HS-27A (cell line): ENCODE measurements around the gene COL6A6.
"Not testable (repeated sequence)": the region's sequence is repeated elsewhere in the genome, so short reads cannot be mapped to it uniquely, and the experiment has no call there.

Experiments
- DNase-seq: peaks from one replicate; pipeline ENCODE4 v3.0.0-alpha.2; 2012; ENCODE audit warnings: low read depth, missing footprints

COL6A6 gene

DNA sequence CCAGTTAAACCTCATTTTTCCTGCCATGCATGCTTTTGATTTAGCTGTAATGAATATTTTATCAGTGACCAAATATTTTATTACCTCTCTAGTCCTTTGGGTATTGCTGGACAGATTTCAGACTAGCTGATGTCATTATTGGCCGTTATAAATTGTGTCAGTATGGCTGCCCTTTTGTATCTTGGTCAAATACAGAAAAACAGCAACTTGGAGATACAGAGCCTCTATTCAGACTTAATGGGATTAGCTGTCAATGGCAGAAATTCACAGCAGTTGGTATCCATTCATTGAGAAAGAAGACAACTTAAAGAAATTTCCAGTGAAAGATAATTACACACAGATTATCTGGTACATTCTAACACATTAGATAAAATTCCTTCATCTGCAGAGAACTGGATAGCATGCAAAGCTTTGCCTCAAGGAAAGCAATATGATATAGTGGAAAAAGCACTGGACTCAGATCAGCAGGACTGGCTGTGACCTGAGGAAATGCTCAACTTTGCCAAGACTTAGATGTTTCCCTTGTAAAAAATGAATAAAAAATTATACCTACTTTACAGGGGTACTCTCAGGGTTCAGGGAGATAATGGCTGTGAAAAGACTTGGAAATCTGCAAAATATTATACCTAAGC, 20.8 kb downstream of the COL6A6 start:
- no peak for DNase-seq

DNA sequence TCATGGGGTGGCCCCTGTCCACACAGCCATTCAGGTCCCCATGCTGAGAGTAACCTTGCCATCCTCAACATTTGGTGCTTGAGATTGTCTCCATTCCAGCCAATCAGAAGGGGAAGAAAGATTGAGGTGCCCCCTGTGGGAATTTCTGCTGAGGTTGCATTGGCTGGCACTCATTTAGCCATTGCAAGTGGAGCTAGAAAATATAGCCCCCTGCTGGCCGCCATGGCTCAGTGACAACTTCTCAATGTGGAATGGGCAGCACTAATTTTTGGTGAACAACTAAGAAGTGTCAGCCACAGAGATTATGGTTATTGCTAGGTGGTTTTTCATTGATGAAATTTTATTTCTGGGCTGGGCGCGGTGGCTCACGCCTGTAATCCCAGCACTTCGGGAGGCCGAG, 22.0 kb downstream of the COL6A6 start:
- DNase-seq: no peak

DNA sequence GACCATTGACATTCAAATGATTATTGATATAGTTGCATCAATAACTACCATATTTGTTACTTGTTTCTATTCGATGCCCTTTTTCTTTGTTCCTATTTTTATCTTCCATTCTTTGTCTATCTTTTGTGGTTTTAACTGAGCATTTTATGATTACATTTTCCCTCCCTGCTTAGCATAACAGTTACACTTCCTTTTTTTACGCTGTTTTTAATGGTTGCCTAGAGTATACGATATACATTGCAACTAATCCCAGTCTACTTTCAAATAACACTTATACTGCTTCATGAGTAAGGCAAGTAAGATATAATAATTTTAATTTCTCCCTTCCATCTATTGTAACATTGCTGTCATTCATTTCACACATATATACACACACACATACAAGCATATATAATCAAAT, 26.3 kb downstream of the COL6A6 start:
- no peak for DNase-seq

DNA sequence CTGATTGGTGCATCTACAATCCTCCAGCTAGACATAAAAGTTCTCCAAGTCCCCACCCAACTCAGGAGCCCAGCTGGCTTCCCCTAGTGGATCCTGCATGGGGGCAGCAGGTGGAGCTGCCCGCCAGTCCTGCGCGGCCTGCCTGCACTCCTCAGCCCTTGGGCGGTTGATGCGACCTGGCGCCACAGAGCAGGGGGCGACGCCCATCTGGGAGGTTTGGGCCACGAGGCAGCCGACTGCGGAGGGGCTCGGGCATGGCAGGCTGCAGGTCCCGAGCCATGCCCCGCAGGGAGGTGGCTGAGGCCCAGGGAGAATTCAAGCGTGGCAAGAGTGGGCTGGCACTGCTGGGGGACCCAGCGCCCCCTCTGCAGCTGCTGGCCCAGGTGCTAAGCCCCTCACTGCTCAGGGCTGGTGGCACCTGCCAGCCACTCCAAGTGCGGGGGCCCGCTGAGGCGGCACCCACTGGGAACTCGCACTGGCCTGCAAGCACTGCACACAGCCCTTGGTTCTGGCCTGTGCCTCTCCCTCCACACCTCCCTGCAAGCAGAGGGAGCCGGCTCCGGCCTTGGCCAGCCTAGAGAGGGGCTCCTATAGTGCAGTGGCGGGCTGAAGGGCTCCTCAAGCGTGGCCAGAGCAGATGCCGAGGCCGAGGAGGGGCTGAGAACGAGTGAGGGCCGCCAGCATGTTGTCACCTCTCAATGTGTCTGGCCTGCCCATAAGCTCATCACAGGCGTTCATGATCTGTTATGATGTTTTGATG, 30.1 kb downstream of the COL6A6 start:
- no peak for DNase-seq

DNA sequence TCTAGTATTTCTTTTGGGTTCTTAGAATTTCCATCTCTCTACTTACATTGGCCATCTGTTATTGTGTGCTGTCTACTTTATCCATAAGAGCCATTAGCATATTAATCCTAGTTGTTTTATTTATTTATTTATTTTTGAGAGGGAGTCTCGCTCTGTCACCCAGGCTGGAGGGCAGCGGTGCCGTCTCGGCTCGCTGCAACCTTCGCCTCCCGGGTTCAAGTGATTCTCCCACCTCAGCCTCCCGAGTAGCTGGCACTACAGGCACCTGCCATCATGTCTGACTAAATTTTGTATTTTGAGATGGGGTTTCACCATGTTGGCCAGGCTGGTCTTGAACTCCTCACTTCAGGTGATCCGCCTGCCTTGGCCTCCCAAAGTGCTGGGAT, 30.7 kb downstream of the COL6A6 start:
- not testable (repeated sequence) for DNase-seq

DNA sequence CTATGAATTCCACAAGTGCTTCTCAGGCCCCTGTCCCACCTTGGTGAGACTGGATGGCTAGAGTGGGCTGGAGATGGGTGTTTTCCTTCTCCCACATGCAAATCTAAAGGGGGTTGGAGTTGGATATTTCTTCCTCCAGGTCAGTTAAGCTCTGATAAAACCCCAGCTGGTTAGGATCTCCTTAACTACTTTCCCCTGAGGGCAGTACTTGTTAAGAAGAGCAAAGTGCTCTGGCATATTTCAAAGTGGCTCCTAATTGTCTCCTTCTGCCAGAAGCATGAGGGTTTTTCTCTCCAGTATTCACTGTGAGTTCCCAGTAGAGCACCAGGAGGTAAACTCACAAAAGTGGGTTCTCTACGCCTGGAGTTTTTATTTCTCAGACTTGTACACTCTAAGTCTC, 31.4 kb downstream of the COL6A6 start:
- no peak for DNase-seq

DNA sequence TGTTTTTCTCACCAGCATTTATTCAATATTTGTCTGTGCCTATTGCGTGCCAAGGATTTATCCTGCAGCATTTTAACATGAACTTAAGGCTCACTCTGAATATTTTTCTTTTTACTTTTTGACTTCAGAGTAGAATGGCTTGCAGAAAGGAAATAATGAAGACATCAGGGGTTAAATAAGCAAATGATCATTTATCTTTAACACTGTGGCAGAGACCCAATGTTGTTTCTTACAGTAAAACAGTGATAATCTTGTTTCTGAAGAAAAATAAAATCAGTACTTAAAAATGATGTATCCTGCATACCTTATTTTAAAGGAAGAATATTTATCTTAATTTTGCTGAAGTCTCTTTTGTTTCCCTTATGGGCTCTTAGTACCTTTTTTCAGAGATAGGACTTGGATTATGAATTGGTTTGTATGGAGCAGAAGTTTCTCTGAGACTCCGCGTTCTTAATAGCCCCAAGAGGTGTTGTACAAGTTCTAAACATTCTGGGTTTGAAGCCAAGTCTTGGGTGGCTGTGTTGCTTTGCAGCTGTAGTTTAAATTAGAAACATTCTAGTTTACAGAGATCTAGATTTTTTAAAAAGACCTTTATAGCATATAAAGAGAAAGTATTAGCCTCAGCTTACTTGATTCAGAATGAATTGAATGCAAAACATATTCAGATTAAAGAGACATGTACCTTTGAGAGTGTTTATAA, 40.5 kb downstream of the COL6A6 start:
- no peak for DNase-seq

DNA sequence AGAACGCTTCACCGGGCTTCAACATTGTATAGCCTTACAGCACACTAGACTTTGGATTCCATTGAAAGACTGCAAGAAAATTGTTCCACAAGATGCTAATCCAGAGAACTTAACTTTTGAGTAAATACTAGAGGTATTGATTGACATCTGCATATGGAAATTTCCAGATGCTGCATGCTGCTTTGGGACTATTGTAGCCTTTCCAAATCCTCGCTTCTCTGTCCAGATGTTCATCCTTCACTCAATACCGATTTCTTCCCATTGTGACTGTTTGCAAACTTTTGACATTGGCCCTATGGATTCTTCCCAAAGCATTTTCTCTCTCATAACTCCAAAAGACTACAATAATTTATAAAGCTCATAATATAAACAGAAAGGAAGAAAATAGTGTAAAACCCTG, 41.4 kb downstream of the COL6A6 start:
- no peak for DNase-seq

DNA sequence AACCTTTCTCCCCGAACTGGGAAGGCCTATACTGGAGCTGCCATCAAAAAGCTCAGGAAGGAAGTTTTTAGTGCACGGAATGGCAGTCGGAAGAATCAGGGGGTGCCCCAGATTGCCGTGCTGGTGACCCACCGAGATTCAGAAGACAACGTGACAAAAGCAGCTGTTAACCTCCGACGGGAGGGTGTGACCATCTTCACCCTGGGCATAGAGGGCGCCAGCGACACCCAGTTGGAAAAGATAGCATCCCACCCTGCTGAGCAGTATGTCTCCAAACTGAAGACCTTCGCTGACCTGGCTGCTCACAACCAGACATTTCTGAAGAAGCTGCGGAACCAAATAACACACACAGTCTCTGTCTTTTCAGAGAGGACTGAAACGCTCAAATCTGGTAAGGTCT, 48.2 kb downstream of the COL6A6 start:
- no peak for DNase-seq
